Eye (tissue), 1 donor: ENCODE results near the gene PAOX.
"Not testable (repeated sequence)": the region's sequence is repeated elsewhere in the genome, so short reads cannot be mapped to it uniquely, and the experiment has no call there.

ENCODE experiments used
- DNase-seq: peaks from one replicate; pipeline ENCODE4 v3.0.0-alpha.2; 2015

Gene PAOX

GRCh38 chr10:133411523-133412380 lies 32.7 kb downstream of the PAOX start:
- DNase-seq: no peak

- DNase-seq: no peak
Observed at GRCh38 chr10:133412381-133412711, 33.3 kb downstream of the PAOX start.

- DNase-seq: not testable (repeated sequence)
Observed at GRCh38 chr10:133414401-133414800, 35.3 kb downstream of the PAOX start.

- DNase-seq: no peak
Observed at GRCh38 chr10:133415752-133416151, 36.7 kb downstream of the PAOX start.

DNA sequence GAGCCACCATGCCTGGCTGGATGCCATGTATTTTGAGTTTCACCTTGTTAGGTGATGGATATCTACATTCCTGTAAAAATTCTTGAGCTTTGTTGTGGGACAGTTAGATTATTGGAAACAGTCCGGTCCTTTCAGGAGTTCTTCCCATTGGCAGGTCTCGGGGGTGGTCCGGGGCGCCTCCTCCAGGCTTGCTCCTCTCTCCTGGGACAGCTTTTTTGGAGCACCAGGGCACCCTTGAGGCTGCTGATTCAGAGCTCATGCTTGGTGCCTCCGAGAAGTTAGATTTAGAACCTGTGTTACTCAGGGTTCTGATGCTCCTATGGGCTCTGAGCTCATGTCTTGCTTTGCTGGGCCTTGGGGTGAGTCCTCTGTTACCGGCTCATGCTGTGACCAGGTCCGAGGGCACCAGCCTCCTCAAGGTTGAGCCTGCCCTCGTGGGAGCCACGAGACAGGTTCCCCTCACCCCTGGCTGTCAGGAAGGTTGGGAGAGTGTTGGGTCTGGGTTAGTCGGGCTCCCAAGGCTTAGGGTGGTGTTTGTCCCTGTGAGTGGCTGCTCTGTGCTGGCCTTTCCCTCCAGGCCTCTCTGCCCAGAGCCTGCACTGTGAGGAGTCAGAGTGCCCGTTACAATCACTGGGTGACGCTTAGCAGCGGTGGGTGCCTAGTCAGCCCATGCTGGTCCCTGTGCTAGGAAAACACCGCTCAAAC lies 39.4 kb downstream of the PAOX start:
- no peak for DNase-seq

GRCh38 chr10:133419211-133419950 lies 40.3 kb downstream of the PAOX start:
- no peak for DNase-seq

- no peak for DNase-seq
Observed at GRCh38 chr10:133420028-133420427, 41.0 kb downstream of the PAOX start.

DNA sequence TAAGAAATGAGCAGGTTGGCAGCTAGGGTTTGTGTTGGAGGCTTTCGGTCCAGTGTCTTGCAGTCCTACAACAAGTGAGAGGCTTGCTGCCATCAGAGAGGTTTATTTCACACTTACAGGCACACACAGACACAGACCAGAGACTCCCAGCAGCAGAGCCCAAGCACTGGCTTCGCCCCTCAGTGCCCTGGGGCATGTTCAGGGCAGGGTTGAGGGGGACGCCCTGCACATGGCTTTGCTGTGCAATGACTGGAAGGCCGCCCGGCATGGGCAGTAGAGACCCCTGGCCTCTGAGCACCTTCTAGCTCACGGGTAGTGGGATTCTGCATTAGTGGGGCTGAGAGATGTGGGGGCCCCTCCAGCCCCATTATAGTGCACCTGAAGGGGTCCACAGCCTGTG lies 41.5 kb downstream of the PAOX start:
- DNase-seq: no peak

GRCh38 chr10:133421336-133422222 lies 42.5 kb downstream of the PAOX start:
- DNase-seq: no peak

DNA sequence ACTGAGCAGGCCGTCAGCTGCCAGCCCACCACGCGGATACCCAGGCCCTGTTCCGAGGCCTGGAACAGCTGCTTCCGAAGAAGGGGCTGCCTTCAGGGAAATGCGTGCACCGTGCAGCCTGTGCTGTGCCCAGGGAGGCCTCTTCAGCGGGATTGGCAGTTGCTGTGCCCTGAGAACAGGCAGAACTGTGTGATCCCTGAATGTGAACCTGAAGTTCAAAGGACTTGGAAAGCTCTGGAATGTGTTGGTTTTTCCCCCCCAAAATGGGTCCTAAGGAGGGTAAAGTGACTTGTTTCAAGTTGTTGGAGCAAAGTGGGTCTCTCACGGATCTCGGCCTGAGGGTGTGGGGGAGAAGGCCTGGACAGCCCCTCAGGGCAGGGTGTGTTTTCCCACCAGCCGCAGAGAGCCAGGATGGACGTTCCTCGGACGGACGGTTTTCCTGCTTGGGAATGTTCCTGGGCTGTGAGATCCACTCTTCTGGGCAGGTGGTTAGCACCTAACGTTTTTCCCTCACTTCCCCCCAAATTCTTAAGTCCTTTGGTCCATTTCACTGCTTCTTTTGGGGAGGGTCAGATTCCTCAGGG lies 43.3 kb downstream of the PAOX start:
- DNase-seq: no peak

DNA sequence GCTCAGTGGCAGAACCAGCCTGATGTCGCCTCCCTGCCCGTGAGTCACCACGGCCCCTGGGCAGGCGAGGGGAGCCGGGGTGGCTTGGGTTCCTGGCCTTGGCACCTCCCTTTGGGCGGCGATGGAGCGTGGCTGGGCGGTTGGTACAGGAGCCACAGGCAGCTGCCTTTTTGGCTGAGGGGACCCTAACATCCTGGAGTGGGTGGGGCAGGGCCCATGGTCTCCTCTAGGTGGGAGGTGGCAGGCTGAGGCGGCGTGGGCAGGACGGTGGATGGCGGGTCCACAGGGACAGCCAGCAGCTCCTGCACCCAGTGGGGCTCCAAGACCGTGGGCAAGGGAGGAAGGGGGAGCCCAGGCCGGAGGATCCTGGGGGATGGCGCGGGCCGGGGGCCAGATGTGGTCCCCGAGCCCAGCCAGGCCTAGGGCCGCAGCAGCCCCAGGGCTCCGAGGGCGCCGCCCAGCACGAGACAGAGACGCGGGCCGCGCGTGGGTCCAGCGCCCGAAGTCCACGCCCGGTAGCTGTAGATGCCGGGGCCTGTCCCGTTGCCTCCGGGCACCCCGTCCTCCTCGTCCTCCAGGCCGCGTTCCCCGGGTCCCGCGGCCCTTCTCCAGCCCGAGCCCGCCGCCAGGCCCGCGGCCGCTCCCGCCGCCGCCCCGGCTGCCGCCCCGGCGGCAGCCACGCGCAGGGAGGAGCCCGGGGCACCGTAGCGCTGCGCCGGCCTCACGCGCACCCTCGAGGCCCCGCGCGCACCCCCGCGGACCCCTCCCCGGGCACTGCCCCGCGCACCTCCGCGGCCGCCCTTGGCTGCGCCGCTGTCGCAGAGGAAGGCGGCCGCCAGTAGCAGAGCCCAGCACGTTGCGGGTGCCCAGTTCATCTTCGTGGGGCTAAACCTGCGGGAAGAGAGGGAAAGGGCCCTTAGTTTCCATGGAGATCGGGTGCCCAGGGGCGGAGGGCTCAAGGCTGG lies 44.0 kb downstream of the PAOX start:
- peak; percentile 41 for DNase-seq

DNA sequence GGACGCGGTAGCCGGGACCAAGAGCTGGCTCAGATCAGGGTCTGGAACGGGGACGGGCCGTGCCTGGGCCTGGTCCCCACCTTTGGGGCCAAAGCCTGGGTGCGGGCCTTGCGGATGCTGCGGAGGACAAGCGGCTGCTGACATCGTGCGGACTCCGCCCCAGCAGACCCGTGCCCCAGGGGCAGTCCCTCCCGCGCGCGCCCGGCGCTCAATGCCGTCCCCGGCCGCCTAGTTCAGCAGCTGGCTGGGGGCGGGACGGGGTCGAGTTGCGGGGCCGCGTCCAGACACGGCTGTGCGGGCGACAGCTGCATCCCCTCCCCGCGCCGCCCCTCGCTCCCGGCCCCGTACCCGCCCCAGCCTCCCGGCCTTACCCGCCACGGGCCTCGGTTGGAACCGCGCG lies 45.0 kb downstream of the PAOX start:
- not testable (repeated sequence) for DNase-seq

DNA sequence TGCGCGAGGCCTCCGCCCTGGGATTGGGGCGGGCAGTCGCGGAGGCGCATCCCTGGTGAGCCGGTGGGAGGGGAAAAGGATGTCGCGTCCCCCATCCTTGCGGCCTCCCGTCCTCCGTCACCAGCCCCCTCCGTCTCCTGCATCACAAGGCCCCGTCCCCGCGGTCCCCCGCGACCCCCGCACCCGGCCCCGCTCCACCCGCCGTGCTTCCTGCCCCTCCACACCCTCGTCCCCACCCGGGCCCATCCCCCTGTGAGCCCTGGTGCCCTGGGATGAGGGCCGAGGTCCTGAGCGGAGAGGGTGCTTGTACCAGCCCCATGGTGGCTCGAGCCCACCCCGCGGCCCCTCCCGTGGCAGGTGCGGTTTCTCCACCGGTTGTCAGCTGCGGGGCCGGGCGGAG lies 45.5 kb downstream of the PAOX start, which contains the start of gene SPRN:
TSS of gene SPRN (minus strand) at position 25 of the 400 bp plus-strand sequence. CDS start 944 bp downstream, outside the sequence.
- DNase-seq: not testable (repeated sequence)

DNA sequence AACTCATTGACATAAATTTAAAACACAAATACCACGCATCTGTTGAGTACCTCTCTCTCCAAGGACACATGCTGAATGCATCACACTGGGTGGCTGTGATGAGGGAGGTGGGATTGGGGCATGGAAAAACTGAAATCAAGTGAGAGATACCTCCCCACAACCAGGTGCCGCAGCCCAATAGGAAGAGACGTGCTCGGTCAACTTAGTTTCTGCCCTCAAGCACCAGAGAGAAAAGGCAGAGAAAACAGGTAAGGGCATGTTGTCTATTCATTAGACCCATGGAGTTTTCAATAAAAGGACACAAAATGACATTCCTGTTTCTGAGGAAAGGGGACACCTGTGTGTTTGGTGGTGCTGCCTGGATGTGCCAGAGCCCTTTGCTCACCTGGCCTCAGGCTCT lies 50.5 kb downstream of the PAOX start:
- not testable (repeated sequence) for DNase-seq

GRCh38 chr10:133431888-133432613 lies 53.0 kb downstream of the PAOX start:
- DNase-seq: not testable (repeated sequence)

- not testable (repeated sequence) for DNase-seq
Observed at GRCh38 chr10:133432789-133433188, 53.7 kb downstream of the PAOX start.

DNA sequence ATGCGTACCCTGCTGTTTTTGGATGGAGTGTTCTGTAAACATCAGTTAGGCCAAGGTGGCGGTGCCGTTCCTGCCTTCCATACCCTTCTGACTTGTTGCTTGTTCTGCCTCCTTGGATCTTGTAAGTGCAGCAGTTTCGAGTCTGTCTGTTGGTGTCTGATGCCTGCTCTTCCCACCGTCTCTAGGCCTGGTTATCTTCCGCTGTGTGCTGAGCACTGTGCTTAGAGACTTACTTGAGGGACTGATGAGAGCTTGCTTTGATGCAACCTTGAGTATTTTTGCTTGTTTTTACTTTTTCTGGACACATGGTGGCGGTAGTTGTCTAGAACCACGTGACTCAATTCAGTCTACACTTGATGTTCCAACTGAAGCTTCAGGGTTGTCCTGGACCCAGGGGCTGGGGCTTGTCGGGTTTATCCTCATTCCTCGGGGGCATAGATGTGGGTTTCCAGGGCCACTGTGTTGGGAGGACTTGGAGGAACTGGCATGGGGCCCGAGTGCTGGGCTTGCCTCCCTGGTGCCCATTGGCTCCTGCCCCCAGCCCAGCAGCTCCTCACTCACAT lies 59.7 kb downstream of the PAOX start:
- DNase-seq: no peak

- no peak for DNase-seq
Observed at GRCh38 chr10:133439517-133440461, 60.7 kb downstream of the PAOX start.
